Fibroblast of villous mesenchyme (primary cell): ENCODE measurements around the gene CALY. TPM values are rescaled to one million over a fixed set of nuclear protein-coding genes. Genes with fewer than 3 reads are reported as not detected.

Source experiments
- DNase-seq: peaks from one replicate; pipeline ENCODE4 v3.0.0-alpha.2; 2010; ENCODE audit warnings: low read depth
- H3K4me3 ChIP-seq: 2 replicates; pipeline ENCODE4 v1.5.1; 2011; ENCODE audit warnings: low read depth, mild to moderate bottlenecking, low read length
- CTCF ChIP-seq: IDR thresholded peaks from 2 replicates; pipeline ENCODE4 v1.5.1; 2012; ENCODE audit warnings: low read depth, mild to moderate bottlenecking, low read length; ENCODE audit not compliant: insufficient read depth
- total RNA-seq: library from RNA; depleted of rRNA; stranded (reverse); fragments of >200 nt; gene quantifications from 2 replicates; pipeline ENCODE4 v1.2.3, GENCODE V29; 2012

CALY gene
- total RNA-seq, 1 donor = not detected

- no peak for DNase-seq
- no peak for TF ChIP-seq CTCF
- H3K4me3 ChIP-seq = no peak overlapping the region
Measured at GRCh38 chr10:133286366-133286765, 50.3 kb downstream of the CALY start.

GRCh38 chr10:133285217-133285616, 51.5 kb downstream of the CALY start:
- H3K4me3 ChIP-seq = no peak overlapping the region
- no peak for TF ChIP-seq CTCF
- no peak for DNase-seq

- no peak for TF ChIP-seq CTCF
- H3K4me3 ChIP-seq = no peak overlapping the region
- no peak for DNase-seq
Measured at GRCh38 chr10:133283931-133284330, 52.8 kb downstream of the CALY start.

- H3K4me3 ChIP-seq = no peak overlapping the region
- DNase-seq = no peak
- TF ChIP-seq CTCF = no peak
Measured at GRCh38 chr10:133282846-133283390, 53.8 kb downstream of the CALY start.

- no peak for DNase-seq
- H3K4me3 ChIP-seq = no peak overlapping the region
- no peak for TF ChIP-seq CTCF
Measured at GRCh38 chr10:133281628-133282372, 54.9 kb downstream of the CALY start.

- TF ChIP-seq CTCF = no peak
- DNase-seq = no peak
- no peak overlapping the region for H3K4me3 ChIP-seq
Measured at GRCh38 chr10:133281084-133281483, 55.6 kb downstream of the CALY start.
